ENCODE measurements around the gene PPP4R3A.
"Not testable (repeated sequence)": the region's sequence is repeated elsewhere in the genome, so short reads cannot be mapped to it uniquely, and the experiment has no call there.

The PPP4R3A gene

GRCh38 chr14:91438845-91439244 is 71.3 kb downstream of the PPP4R3A start:
- DNase-seq (ENCODE audit: low read depth), result no peak

- DNase-seq (ENCODE audit: low read depth), result not testable (repeated sequence)
These were observed 73.8 kb downstream of the PPP4R3A start for GRCh38 chr14:91436266-91436665.

GRCh38 chr14:91429385-91429784 is 80.7 kb downstream of the PPP4R3A start:
- DNase-seq (ENCODE audit: low read depth), result no peak

GRCh38 chr14:91428931-91429330 is 81.2 kb downstream of the PPP4R3A start:
- not testable (repeated sequence) for DNase-seq (ENCODE audit: low read depth)

GRCh38 chr14:91425531-91425944 is 84.6 kb downstream of the PPP4R3A start:
- not testable (repeated sequence) for DNase-seq (ENCODE audit: low read depth)

GRCh38 chr14:91424813-91425530 is 85.1 kb downstream of the PPP4R3A start:
- no peak for DNase-seq (ENCODE audit: low read depth)

GRCh38 chr14:91420686-91421085 is 89.4 kb downstream of the PPP4R3A start:
- DNase-seq (ENCODE audit: low read depth), result no peak

GRCh38 chr14:91419451-91419850 is 90.7 kb downstream of the PPP4R3A start:
- no peak for DNase-seq (ENCODE audit: low read depth)

- DNase-seq (ENCODE audit: low read depth), result no peak
These were observed 91.1 kb downstream of the PPP4R3A start for GRCh38 chr14:91419044-91419397.

GRCh38 chr14:91418387-91419043 is 91.6 kb downstream of the PPP4R3A start:
- DNase-seq (ENCODE audit: low read depth), result peak; percentile 75

- DNase-seq (ENCODE audit: low read depth), result no peak
These were observed 92.1 kb downstream of the PPP4R3A start for GRCh38 chr14:91417983-91418386.

- peak; percentile 74 for DNase-seq (ENCODE audit: low read depth)
These were observed 92.8 kb downstream of the PPP4R3A start, which contains the start of gene CCDC88C for GRCh38 chr14:91417120-91417982. Gene CCDC88C, minus strand, starts transcription at chr14:91417820. Its CDS starts 130 bp downstream, at chr14:91417690.

GRCh38 chr14:91416744-91417119 is 93.4 kb downstream of the PPP4R3A start:
- no peak for DNase-seq (ENCODE audit: low read depth)

GRCh38 chr14:91415794-91416743 is 94.0 kb downstream of the PPP4R3A start:
- peak; percentile 41 for DNase-seq (ENCODE audit: low read depth)

GRCh38 chr14:91414475-91414833 is 95.7 kb downstream of the PPP4R3A start:
- no peak for DNase-seq (ENCODE audit: low read depth)

GRCh38 chr14:91413547-91414474 is 96.3 kb downstream of the PPP4R3A start:
- no peak for DNase-seq (ENCODE audit: low read depth)

- no peak for DNase-seq (ENCODE audit: low read depth)
These were observed 97.2 kb downstream of the PPP4R3A start for GRCh38 chr14:91412939-91413338.

GRCh38 chr14:91410771-91411536 is 99.2 kb downstream of the PPP4R3A start:
- DNase-seq (ENCODE audit: low read depth), result no peak

- DNase-seq (ENCODE audit: low read depth), result no peak
These were observed 100.0 kb downstream of the PPP4R3A start for GRCh38 chr14:91409928-91410718.
